Activated CD4-positive, CD25-positive, alpha-beta regulatory T cell treated with anti-CD3 and anti-CD28 coated beads, Interleukin-2, amount 50 U/mL, for 72 hours (primary cell): ENCODE results near the gene LRRN2.

Experiments
- DNase-seq: peaks from one replicate; pipeline ENCODE4 v3.0.0; 2021

LRRN2 gene

GRCh38 chr1:204626381-204626780 is 59.2 kb downstream of the LRRN2 start:
- no peak for DNase-seq

DNA sequence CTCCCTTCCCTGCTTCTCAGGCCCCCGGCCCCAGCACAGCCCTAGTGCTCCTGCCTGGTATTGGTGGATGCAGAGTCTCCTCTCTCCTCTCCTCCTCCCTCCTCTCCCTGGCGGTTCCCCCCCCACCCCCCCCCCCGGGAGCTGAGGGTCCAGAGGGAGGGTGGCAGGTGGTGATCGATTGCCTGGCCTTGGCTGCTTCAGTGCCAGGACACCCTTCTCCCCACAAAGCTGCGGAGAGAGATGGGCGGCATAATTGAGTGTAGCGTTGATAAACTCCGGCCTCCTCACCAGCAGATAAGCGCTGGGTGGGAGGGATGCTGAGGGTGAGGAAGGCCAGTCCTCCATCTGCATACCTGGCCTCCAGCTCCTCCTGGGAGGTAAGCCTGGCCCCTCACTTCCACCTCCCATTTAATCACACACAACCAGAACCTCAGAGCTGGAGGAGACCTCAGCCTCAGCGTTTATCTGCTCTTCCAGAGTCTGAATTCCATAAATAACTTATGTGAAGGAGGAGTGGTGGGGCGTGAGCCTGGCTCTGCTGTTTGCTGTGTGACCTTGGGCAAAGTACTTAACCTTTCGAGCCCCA is 60.8 kb downstream of the LRRN2 start:
- no peak for DNase-seq

- DNase-seq: no peak
Observed at GRCh38 chr1:204623894-204624361, 61.6 kb downstream of the LRRN2 start.

DNA sequence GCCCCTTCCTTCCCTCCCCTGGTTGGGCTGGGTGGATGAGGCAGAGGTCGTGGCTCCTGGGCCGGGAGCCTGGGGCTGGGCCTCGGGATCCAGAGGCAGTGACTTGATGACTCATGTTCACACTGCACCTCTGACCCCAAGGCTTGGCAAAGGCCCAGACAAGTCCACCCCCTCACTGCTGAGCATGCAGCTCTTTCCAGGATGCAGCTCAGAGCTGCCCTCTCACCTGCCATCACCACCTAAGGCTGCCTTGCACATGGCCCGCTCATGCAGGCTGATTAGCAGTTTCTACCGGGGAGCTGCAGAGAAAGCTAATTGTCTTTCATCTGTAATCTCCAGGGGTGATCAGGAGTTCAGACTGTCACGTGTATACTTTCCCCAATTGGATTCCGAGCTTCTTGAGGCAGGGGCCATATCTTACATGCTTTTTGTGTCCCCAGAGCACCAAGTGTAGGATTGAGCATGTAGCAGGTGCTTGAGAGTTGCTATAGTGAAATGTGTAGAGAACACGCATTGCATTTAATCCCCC is 62.1 kb downstream of the LRRN2 start:
- DNase-seq: no peak

GRCh38 chr1:204621996-204622395 is 63.5 kb downstream of the LRRN2 start:
- no peak for DNase-seq

DNA sequence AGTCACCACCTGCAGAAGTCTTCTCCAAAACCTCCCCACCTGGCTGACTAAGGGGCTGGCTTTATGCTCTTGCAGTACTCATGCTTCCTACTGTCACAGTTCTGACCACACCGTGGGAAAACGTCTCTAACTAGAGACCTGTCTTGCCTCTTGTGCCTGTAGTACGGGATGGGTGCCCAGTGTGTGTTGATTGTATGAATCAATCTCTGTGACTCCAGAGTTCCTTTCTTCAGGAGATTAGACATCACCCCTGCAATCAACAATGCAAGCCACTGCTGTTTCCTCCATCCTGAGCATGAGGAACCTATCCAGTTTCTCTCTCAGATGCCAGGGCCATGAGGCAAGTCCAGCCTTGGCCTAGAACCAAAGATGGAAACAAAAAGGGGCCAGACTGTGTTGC is 64.1 kb downstream of the LRRN2 start:
- no peak for DNase-seq

DNA sequence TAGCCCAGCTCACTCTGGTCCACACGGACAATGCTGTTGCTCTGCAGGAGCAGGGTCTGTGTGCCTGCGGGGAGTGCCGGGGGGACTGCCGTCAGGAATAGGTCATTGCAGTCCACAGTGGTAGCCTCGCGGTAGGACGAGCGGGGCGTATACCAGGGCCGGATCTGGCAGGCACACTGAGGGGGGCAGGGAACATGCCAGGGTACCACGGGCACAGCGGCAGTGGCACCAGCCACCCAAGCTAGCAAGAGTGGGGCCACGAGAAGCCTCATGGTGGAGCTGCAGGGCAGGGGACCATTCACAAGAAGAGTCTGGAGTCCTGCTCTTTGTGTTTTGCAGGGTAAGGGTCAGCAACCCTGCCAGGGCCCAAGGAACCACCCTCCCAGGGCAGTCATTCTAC is 65.8 kb downstream of the LRRN2 start:
- DNase-seq: no peak

- no peak for DNase-seq
Observed at GRCh38 chr1:204618148-204618760, 67.3 kb downstream of the LRRN2 start.

DNA sequence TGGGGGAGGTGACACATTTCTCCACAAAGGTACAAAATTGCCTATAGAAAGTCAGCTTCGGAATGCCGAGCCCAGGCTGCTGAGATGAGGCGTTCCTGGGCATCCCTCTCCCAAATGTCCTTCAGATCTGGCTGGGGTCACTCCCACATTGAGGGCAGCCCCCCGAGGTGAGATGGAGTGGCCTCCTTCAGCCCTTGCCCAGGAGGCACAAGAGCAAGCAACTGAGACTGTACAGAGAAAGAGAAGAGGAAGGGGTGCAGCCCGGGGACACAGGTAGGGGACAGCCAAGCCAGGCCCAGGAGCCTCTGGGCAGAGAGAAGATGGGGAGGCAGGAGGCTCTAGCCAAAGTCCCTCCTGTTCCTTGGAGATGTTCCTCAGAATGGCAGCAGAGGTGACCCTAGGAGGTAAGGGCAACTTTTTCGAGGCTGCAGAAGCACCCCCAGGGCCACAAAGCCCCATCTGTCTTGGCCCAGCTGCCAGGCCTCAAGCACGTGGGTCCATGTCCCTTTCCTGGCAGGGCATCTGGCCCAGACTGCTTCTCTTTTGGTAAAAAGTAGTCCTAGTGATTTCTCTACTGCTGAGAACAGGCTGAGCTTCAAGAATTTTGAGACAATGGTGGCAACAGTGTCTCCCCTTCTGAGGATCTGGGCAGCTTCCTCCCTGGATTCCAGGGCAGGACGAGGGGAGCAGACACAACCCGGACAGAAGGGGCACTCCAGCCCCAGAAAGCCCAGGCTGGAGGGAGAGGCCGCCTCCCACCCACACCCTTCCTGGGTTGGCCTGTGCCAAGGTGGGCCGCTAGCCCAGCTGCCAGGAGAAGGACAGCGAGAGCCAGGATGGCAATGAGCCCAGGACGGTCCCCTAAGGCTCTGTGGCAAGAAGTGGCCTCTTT is 68.0 kb downstream of the LRRN2 start:
- no peak for DNase-seq

GRCh38 chr1:204616641-204617040 is 68.9 kb downstream of the LRRN2 start:
- no peak for DNase-seq

- no peak for DNase-seq
Observed at GRCh38 chr1:204615881-204616280, 69.7 kb downstream of the LRRN2 start.

DNA sequence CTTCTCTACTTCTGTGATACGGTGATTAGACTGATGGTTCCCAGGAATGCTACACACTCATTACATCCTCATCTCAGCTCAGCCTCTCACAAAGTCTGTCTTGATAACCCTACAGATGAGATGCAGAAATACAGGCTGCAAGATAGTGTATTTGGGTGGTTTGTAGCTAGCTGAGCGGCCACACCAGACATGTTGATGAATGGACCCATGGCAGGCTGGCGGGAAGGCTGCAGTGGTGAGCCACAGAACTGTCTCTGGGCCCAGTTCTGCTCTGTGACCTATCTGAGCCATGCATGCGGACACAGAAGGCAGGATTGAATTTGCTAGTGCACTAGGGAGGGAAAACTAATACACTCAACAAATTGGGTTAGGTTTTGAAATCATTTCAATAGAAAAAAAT is 71.9 kb downstream of the LRRN2 start:
- DNase-seq: no peak

DNA sequence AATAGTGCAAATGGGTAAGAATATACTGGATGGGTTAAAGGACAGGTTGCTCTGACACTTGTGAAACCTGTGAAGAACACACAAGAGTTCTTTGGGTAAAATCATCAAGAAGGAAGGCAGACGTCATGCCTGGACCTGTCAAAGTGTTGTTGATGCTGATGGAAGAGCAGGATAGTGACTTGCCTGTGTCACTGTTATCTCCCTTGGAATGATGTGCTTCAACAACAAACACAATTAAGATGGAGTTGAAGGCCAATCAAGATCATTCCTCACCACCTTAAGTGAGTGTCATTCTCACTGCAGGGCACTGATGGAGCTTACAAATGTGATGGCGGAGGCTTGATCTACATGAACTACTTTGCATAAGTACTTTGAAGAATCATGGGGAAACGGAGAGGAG is 73.2 kb downstream of the LRRN2 start:
- no peak for DNase-seq

- DNase-seq: no peak
Observed at GRCh38 chr1:204611036-204611435, 74.5 kb downstream of the LRRN2 start.

DNA sequence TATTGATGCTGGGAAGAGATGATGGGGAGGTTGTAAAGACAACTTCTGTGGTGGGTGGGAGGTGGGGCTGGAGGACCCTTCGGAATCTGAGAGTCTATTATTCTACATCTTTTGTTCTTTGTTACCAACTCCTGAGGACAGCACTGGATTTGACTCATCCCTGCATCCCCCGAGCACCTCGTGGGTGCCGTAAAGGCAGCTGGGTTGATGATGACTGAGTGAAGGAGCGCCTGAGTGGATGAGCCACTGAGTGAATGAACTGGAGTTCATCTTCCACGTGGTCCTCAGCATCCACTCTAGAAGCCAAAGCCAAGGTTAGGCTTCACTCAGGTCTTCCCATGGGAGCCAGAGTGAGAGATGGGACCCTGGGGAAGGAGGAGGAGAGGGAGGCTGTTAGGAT is 77.6 kb downstream of the LRRN2 start:
- no peak for DNase-seq

GRCh38 chr1:204605791-204606190 is 79.7 kb downstream of the LRRN2 start:
- DNase-seq: no peak

- DNase-seq: no peak
Observed at GRCh38 chr1:204602871-204603542, 82.5 kb downstream of the LRRN2 start.

- DNase-seq: no peak
Observed at GRCh38 chr1:204602111-204602579, 83.4 kb downstream of the LRRN2 start.

- no peak for DNase-seq
Observed at GRCh38 chr1:204600968-204601367, 84.6 kb downstream of the LRRN2 start.

DNA sequence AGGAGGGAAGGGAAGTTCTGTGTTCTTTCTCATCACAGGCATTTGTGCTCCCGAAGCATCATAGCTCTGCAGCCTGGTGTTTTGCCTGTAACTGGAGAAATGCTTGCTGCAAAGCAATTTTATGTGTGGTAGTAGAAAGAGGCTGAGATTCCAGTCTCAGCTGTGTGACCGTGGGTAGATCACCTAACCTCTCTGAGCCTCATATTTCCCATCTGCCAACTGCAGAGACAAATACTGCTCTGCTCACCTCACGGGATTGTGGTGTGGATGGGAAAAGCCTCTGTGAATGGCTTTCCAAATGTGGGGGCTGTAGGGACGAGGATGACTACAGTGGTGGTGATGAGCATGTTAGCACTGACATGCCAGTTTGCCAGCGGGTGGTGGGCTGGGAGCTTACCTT is 85.3 kb downstream of the LRRN2 start:
- DNase-seq: no peak

- DNase-seq: no peak
Observed at GRCh38 chr1:204599596-204599995, 85.9 kb downstream of the LRRN2 start.

DNA sequence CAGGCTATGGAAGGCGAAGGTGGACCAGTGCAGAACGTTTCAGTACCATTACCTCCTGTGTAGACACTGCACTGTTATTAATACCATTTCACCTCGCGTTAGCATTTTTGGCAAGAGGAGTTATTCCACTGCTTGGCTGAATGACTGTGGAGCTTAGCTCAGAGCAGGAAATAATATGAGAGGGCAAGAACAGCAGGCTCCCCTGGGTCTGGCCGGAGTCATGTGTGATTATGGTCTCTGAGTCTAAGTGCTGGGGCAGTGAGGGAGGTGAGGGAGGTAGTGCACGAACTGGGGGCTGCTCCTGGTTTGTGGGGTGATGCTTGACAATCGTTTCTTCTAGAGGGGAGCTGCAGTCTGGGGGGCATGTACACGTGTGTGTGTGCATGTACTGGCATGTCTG is 86.4 kb downstream of the LRRN2 start:
- no peak for DNase-seq

DNA sequence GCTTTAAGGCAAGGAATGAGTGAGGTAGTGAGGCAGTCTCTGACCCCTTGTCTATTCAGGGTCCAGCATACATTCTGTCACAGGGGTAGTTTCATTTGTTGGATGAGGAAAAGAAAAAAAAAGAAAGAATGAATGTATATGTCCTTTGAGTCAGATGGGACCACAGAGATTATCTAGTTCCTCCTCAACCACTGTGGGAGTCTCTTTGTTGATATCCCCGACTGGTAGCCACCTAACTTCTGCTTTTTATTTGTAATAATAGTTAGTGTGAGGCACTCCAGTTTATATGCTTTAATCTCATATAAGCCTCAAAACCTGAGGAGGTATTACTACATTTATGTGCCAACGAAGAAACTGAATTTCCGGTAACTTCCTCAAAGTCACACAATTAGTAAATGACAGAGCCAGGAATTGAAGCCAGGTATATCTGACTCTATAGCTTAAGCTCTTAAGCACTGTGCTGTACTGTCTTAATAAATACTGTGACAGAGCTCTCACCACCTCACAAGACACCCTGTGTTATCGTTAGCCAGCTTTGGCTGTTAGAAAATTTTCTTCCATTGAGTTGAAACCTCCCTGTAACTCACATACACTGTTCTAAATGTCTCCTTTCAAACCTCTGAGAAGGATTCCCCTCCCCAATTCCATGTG is 87.1 kb downstream of the LRRN2 start:
- DNase-seq: no peak
